ENCODE results near the gene ZNF689.

ZNF689 gene

DNA sequence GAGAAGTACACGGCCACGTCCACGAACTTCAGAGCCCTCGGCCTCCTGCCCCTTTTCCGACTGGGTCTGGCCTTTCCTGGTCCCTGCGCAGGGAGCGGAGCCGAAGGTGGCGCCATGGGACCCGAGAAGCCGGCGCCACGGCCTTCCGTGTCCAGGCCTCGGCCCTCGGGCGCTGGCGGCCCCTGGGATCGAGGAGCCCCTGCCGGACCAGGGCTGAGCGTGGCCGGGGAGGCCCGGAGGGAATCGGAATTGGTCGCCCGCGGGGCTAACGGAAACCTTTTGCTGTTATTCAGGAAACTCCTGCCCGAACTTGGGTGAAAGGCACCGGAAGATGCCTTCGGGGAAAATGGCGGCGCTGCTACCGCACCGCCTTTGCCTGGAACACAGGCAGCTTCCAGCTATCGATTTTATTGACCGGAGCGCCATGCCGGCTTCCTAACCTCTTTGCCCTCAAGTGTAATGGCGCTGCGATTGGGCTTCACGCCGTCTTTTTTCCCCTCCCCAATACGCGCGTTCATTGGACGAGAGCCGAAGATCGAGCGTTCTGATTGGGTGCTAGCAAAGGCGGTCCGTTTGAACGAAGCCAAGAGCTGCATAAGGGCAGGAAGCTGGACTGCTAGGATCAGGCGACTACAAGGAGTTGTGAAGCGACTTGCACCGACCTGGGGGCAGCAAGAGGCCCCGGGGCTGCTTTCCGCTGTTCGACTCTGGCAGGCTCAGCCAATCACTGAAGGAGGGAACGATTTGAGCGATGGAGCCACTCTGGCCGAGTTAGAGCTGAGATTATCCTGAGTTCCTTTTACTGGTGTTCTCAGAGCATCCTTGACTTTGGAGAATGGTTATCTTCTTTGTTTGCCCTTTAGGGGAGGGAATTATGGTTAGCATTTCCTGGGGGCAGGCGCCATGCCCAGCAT, at the start of gene ZNF689:
Gene ZNF689, minus strand, starts transcription at position 464 of the 914 bp plus-strand sequence. Its CDS starts 348 bp downstream, at position 116.
- Histone ChIP-seq H3K4me1 (ENCODE audit: control insufficient read depth, insufficient read depth, low read length) (peaks cover 3% of the 10 kb centered on the region), H3K36me3 (ENCODE audit: control insufficient read depth, insufficient read depth, low read length) (no peaks in the 10 kb centered on the region), H3K9ac (ENCODE audit: low read length) (peak within 1 kb of the TSS; percentile 100), H3K9me3 (ENCODE audit: control insufficient read depth, low read length) (no peaks in the 10 kb centered on the region), H3K27me3 (ENCODE audit: control insufficient read depth, insufficient read depth, low read length) (no peaks in the 10 kb centered on the region), H3K4me3 (ENCODE audit: low read length) (peak within 1 kb of the TSS; percentile 72)

DNA sequence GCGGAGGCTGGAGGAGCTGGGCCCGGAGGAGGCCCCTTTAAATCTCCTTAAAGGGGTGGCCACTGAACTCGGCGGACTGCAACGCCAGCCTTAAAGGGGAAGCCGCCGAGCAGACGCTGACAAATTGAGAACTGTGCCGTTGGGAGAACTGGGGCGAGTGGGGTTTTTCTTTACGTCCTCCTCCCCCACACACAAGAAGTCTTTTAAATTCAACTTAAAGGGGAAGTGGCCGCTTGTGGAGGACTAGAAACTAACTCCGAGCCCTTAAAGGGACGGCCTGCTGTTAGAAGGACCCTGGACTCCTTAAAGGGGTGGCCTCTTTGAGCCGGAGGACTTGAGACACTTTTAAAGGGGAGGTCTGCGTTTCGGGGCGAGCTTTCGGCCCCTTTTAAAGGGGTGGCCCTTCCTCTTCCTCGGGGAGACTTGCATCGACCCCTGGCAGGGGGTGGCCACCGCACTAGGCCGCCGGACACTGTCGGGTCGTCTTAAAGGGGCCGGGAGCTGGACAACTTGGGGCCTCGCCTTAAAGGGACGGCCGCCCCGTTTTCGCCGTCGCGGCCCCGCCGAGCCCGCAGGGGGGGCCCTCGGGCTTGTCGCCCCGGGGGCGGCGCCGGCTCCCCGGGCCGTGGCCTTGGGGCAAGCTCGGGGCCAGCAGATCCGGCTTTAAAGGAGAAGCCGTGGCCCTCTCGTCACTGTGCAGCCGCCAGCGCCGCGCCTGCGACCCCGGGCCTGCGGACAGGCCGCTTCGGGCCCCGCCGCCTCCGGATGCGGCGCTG, 48.7 kb upstream of the ZNF689 start:
- Histone ChIP-seq H3K4me1 (ENCODE audit: control insufficient read depth, insufficient read depth, low read length) (peaks cover 26% of the 10 kb centered on the region), H3K9me3 (ENCODE audit: control insufficient read depth, low read length) (no peaks in the 10 kb centered on the region), H3K36me3 (ENCODE audit: control insufficient read depth, insufficient read depth, low read length) (peaks cover 8% of the 10 kb centered on the region), H3K9ac (ENCODE audit: low read length) (peak overlapping the region; percentile 99), H3K27me3 (ENCODE audit: control insufficient read depth, insufficient read depth, low read length) (no peaks in the 10 kb centered on the region), H3K4me3 (ENCODE audit: low read length) (peak overlapping the region; percentile 92)

DNA sequence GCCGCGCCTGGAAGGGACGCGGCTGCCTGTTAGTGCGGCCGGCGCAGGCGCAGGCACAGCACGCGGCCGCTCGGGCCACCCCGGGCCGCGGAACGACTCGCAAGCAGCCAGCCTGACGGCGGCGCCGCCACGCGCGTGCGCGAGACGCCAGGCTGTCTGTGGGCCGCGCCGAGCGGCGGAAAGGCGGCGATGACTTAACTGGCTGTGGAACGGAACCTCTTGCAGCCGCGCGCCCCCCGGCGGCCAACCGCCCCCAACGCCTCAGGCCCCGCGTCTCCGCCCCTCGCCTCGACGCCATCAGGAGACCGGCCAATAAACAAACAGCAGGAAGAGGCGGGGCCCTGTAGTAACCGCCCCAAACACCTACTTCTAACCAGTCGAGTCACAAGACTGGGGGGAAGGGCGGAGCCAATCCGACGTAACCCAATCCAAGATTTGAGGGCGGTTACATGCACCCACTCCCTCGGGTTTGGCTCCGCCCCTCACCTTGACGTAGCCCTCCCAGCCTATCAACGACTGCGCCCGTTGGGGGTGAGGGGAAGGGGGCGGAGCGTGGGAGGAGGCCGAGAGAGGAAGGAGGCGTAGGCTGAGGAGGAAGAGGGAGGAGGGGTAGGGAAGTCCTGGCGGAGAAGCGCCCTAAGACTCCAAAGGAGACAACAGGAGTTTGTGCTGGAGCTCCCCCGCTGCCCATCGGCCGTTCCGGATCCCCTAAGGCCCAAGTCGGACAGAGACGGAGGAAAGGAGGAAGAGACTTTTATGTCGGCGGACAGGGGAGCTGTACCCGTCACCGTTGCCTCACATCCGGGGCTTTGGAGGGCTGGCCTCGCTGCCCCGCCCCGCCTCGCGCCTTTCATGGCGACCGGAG, 47.9 kb upstream of the ZNF689 start, which contains the start of gene FBRS:
Gene FBRS, plus strand, starts transcription at position 566 of the 865 bp plus-strand sequence. CDS start 1,088 bp downstream, outside the sequence.
- peaks cover 26% of the 10 kb centered on the region for H3K4me1 ChIP-seq (ENCODE audit: control insufficient read depth, insufficient read depth, low read length)
- peaks cover 8% of the 10 kb centered on the region for H3K36me3 ChIP-seq (ENCODE audit: control insufficient read depth, insufficient read depth, low read length)
- peak within 1 kb of the TSS; percentile 99 for H3K9ac ChIP-seq (ENCODE audit: low read length)

DNA sequence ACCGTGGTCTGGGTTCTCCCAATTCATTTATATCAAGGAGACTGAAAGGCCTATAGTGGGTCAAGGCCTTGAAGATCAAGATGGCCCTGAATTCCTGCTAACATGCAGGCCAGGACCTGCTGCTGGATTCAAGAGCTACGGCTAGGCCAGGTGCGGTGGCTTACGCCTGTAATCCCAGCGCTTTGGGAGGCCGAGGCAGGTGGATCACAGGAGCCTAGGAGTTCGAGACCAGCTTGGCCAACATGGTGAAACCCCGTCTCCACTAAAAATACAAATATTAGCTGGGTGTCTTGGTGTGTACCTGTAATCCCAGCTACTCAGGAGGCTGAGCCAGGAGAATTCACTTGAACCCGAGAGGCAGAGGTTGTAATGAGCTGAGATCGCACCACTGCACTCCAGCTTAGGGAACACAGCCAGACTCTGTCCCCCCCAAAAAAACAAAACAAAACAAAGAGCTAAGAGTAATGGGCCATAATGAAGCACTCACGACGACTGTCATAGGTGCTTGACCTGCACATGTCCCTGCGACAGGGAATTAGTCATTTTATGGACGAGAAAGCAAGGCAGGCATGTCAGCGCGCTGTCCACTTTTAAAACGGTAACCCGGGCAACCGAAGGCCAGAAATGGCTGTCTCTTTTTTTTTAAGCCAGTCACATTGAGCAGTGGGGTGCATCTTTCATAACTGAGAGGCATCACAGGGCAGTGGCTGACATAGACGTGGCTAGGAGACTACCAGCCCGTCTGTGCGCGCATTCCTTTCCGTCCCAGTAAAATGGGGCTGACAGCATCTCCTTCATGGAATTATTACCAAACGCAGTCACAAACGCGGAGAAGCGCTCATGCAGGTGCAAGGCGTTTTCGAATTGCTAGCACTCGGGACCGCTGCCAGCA, 47.0 kb upstream of the ZNF689 start:
- peak overlapping the region; percentile 22 for H3K9ac ChIP-seq (ENCODE audit: low read length)
- H3K9me3 ChIP-seq (ENCODE audit: control insufficient read depth, low read length) = no peaks in the 10 kb centered on the region
- H3K4me1 ChIP-seq (ENCODE audit: control insufficient read depth, insufficient read depth, low read length) = peaks cover 31% of the 10 kb centered on the region
- no peaks in the 10 kb centered on the region for H3K27me3 ChIP-seq (ENCODE audit: control insufficient read depth, insufficient read depth, low read length)
- H3K4me3 ChIP-seq (ENCODE audit: low read length) = peak overlapping the region; percentile 3
- H3K36me3 ChIP-seq (ENCODE audit: control insufficient read depth, insufficient read depth, low read length) = peaks cover 7% of the 10 kb centered on the region

More for the DNA sequence above, 47.9 kb upstream of the ZNF689 start, which contains the start of gene FBRS:
- Histone ChIP-seq H3K4me3 (ENCODE audit: low read length) (peak within 1 kb of the TSS; percentile 92), H3K27me3 (ENCODE audit: control insufficient read depth, insufficient read depth, low read length) (no peaks in the 10 kb centered on the region), H3K9me3 (ENCODE audit: control insufficient read depth, low read length) (no peaks in the 10 kb centered on the region)

DNA sequence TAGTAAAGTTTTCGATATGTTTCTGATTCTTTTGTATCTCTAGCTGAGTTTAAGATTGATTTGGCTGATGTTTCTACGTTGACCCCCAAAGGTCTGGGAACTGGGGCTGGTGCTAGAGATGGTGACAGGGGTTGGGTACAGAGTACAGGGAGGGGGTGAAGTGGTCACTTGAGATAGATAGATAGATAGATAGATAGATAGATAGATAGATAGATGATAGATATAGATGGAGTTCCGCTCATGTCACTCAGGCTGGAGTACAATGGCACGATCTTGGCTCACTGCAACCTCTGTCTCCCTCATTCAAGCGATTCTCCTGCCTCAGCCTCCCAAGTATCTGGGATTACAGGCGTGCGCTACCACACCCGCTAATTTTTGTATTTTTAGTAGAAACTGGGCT, 46.2 kb upstream of the ZNF689 start:
- Histone ChIP-seq H3K9me3 (ENCODE audit: control insufficient read depth, low read length) (no peaks in the 10 kb centered on the region), H3K27me3 (ENCODE audit: control insufficient read depth, insufficient read depth, low read length) (no peaks in the 10 kb centered on the region), H3K4me3 (ENCODE audit: low read length) (no peak overlapping the region), H3K9ac (ENCODE audit: low read length) (peak overlapping the region; percentile 15), H3K4me1 (ENCODE audit: control insufficient read depth, insufficient read depth, low read length) (peaks cover 36% of the 10 kb centered on the region), H3K36me3 (ENCODE audit: control insufficient read depth, insufficient read depth, low read length) (peaks cover 5% of the 10 kb centered on the region)

DNA sequence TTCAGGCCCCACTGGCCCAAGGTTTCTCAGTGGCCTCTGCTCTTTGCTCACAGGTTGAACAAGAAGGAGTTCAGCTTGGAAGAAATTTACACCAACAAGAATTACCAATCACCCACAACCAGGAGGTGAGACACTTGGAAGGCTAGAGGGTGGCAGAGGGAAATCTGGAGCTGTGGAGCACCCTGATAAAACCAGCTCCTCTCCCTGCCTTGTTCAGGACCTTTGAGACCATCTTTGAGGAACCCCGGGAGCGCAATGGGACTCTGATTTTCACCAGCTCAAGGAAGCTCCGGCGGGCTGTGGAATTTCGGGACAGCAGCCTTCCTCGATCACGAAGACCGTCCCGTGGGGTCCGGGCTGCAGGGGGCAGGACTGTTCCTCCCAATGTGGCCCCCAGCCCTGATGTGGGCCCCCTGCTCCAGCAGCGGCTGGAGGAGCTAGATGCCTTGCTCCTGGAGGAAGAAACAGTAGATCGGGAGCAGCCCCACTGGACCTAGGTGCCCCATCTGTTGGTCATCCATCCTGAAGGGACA, 45.7 kb upstream of the ZNF689 start:
- H3K4me3 ChIP-seq (ENCODE audit: low read length) = no peak overlapping the region
- H3K4me1 ChIP-seq (ENCODE audit: control insufficient read depth, insufficient read depth, low read length) = peaks cover 31% of the 10 kb centered on the region
- peak overlapping the region; percentile 15 for H3K9ac ChIP-seq (ENCODE audit: low read length)
- no peaks in the 10 kb centered on the region for H3K9me3 ChIP-seq (ENCODE audit: control insufficient read depth, low read length)
- peaks cover 5% of the 10 kb centered on the region for H3K36me3 ChIP-seq (ENCODE audit: control insufficient read depth, insufficient read depth, low read length)
- no peaks in the 10 kb centered on the region for H3K27me3 ChIP-seq (ENCODE audit: control insufficient read depth, insufficient read depth, low read length)

DNA sequence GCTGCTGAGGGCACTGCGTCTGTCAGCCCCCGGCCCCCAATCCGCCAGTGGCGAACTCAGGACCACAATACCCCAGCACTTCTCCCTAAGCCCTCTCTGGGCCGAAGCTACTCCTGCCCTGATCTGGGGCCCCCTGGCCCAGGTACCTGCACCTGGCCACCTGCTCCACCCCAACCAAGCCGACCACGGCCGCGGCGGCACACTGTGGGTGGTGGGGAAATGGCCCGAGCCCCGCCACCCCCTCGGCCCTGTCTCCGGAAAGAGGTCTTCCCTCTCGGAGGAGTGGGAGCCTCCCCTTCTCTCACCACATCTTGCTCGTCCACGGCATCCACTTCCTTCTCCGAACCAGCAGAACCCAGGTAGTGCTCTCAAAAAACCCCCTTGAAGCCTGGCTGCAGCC, 44.7 kb upstream of the ZNF689 start:
- peaks cover 5% of the 10 kb centered on the region for H3K36me3 ChIP-seq (ENCODE audit: control insufficient read depth, insufficient read depth, low read length)
- H3K9ac ChIP-seq (ENCODE audit: low read length) = no peak overlapping the region
- no peaks in the 10 kb centered on the region for H3K9me3 ChIP-seq (ENCODE audit: control insufficient read depth, low read length)
- no peak overlapping the region for H3K4me3 ChIP-seq (ENCODE audit: low read length)
- H3K4me1 ChIP-seq (ENCODE audit: control insufficient read depth, insufficient read depth, low read length) = peaks cover 24% of the 10 kb centered on the region
- H3K27me3 ChIP-seq (ENCODE audit: control insufficient read depth, insufficient read depth, low read length) = no peaks in the 10 kb centered on the region

DNA sequence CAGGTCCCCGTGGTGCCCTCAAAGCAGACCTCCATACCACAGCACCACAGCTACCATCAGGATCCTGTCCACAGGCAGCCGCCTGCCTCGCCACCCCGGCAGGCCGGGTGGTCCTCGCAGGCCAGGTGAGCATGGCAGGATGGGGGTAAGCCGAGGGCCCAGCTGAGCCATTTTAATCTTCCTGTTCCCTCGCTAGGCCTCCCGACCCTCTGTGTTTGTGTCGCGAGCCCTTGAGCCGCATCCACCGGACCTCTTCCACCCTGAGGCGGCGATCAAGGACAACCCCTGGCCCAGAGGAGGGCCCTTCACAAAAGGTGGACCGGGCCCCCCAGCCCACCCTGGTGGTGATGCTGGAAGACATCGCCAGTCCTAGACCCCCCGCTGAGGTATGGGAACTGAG, 42.5 kb upstream of the ZNF689 start:
- no peaks in the 10 kb centered on the region for H3K9me3 ChIP-seq (ENCODE audit: control insufficient read depth, low read length)
- peaks cover 5% of the 10 kb centered on the region for H3K36me3 ChIP-seq (ENCODE audit: control insufficient read depth, insufficient read depth, low read length)
- H3K4me1 ChIP-seq (ENCODE audit: control insufficient read depth, insufficient read depth, low read length) = peaks cover 26% of the 10 kb centered on the region
- no peaks in the 10 kb centered on the region for H3K27me3 ChIP-seq (ENCODE audit: control insufficient read depth, insufficient read depth, low read length)
- no peak overlapping the region for H3K4me3 ChIP-seq (ENCODE audit: low read length)
- H3K9ac ChIP-seq (ENCODE audit: low read length) = no peak overlapping the region

DNA sequence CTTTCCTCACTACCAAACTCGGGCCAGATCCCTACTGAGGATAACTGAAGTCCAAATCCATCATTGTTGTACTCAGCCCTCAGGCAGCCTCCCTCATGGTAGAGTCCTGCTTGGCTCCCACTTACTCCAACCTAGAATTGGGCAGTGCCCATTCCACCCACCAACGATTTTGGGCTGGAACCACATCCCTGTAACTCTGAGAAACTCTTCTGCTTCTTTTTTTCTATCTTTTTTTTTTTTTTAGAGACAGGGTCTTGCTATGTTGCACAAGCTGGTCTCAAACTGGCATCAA, 41.8 kb upstream of the ZNF689 start:
- no peaks in the 10 kb centered on the region for H3K9me3 ChIP-seq (ENCODE audit: control insufficient read depth, low read length)
- no peak overlapping the region for H3K4me3 ChIP-seq (ENCODE audit: low read length)
- peaks cover 5% of the 10 kb centered on the region for H3K36me3 ChIP-seq (ENCODE audit: control insufficient read depth, insufficient read depth, low read length)
- H3K4me1 ChIP-seq (ENCODE audit: control insufficient read depth, insufficient read depth, low read length) = peaks cover 19% of the 10 kb centered on the region
- no peaks in the 10 kb centered on the region for H3K27me3 ChIP-seq (ENCODE audit: control insufficient read depth, insufficient read depth, low read length)
- peak overlapping the region; percentile 69 for H3K9ac ChIP-seq (ENCODE audit: low read length)

DNA sequence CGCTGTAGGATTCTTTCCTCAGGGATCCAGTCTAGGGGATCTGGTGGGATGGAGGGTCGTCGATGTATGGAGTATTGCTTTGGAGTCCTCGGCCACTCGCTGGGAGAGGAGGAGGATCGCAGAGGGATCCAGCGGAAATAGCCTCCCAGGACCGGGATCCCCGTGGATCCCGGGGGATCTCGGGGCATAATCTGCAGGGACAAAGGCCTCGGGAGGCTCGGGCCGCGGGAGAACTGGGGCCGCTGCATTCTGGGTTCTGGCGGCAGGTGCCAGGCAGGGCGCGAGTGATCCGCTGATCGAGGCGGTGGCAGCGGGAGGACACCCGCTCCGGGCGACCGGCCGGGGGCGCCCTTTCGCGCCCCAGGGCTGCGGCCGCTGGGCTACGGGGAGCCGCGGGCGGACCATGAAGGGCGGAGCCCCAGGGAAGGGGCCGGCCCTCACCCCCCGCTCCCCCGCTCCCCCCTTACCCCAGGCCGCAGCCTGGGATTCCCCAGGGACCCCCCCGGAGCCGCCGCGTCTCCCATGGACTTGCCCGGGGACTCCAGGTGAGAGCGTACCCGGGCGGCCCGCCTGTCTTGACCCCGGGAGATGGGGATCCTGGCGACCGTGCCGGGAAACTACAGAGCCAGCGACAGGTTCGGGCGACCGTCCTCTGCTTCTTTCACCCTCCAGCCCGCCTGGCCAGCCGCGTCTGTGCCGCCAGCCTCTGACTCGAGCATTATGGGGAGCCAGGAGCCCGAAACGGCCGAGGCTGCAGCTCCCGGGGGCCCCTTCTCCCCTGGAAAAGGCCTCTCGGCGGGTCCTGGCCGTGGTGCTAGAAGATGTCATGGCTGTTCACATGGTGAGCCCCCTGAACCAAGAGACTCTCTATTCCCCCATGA, 41.2 kb upstream of the ZNF689 start:
- H3K9me3 ChIP-seq (ENCODE audit: control insufficient read depth, low read length) = no peaks in the 10 kb centered on the region
- H3K36me3 ChIP-seq (ENCODE audit: control insufficient read depth, insufficient read depth, low read length) = peaks cover 5% of the 10 kb centered on the region
- H3K4me3 ChIP-seq (ENCODE audit: low read length) = peak overlapping the region; percentile 90

More for the DNA sequence above, 41.2 kb upstream of the ZNF689 start:
- Histone ChIP-seq H3K27me3 (ENCODE audit: control insufficient read depth, insufficient read depth, low read length) (no peaks in the 10 kb centered on the region), H3K4me1 (ENCODE audit: control insufficient read depth, insufficient read depth, low read length) (peaks cover 15% of the 10 kb centered on the region), H3K9ac (ENCODE audit: low read length) (peak overlapping the region; percentile 97)

Data from mucosa of stomach (tissue), 1 donor.